GM21786 (cell line): Measurements from ENCODE around the gene ADAP2.
"Not testable (repeated sequence)": the region's sequence is repeated elsewhere in the genome, so short reads cannot be mapped to it uniquely, and the experiment has no call there.

Experiments
- ATAC-seq: cut with Tn5 transposase; IDR thresholded peaks from one replicate; pipeline ENCODE4 v1.9.1; 2021; ENCODE audit not compliant: unreplicated experiment

ADAP2 gene

GRCh38 chr17:30965686-30966085 lies 43.9 kb downstream of the ADAP2 start:
- ATAC-seq, result no peak

- not testable (repeated sequence) for ATAC-seq
Measured at GRCh38 chr17:30967911-30968310, 46.2 kb downstream of the ADAP2 start.

- ATAC-seq, result no peak
Measured at GRCh38 chr17:30969989-30970830, 48.5 kb downstream of the ADAP2 start.

GRCh38 chr17:30970831-30971567 lies 49.3 kb downstream of the ADAP2 start, which contains the start of gene RNF135:
Gene RNF135, plus strand, starts transcription at chr17:30971039. Its CDS starts 35 bp downstream, at chr17:30971074.
- ATAC-seq, result peak; percentile 65

GRCh38 chr17:30975042-30975820 lies 53.5 kb downstream of the ADAP2 start:
- no peak for ATAC-seq

- ATAC-seq, result not testable (repeated sequence)
Measured at GRCh38 chr17:30979919-30980318, 58.2 kb downstream of the ADAP2 start.

GRCh38 chr17:30981531-30982519 lies 60.1 kb downstream of the ADAP2 start:
- no peak for ATAC-seq

GRCh38 chr17:30982855-30983254 lies 61.1 kb downstream of the ADAP2 start:
- ATAC-seq, result no peak

GRCh38 chr17:30990458-30990857 lies 68.7 kb downstream of the ADAP2 start:
- ATAC-seq, result no peak

GRCh38 chr17:30992551-30992950 lies 70.8 kb downstream of the ADAP2 start:
- no peak for ATAC-seq

- no peak for ATAC-seq
Measured at GRCh38 chr17:30995347-30995746, 73.6 kb downstream of the ADAP2 start.

GRCh38 chr17:30996486-30996885 lies 74.7 kb downstream of the ADAP2 start:
- no peak for ATAC-seq

GRCh38 chr17:30997270-30997669 lies 75.5 kb downstream of the ADAP2 start:
- ATAC-seq, result no peak

GRCh38 chr17:30997842-30998241 lies 76.1 kb downstream of the ADAP2 start:
- no peak for ATAC-seq

GRCh38 chr17:31002047-31002446 lies 80.3 kb downstream of the ADAP2 start:
- ATAC-seq, result no peak

- no peak for ATAC-seq
Measured at GRCh38 chr17:31003225-31003866, 81.6 kb downstream of the ADAP2 start.

- ATAC-seq, result no peak
Measured at GRCh38 chr17:31004160-31004559, 82.4 kb downstream of the ADAP2 start.

GRCh38 chr17:31007695-31008373 lies 86.1 kb downstream of the ADAP2 start:
- ATAC-seq, result no peak
